NCI-H146 treated with DMSO at 0.1 percent for 48 hours (cell line): ENCODE data around the gene ITGBL1.

ENCODE experiments used
- DNase-seq: peaks from one replicate; lab custom pipeline; 2025; ENCODE audit not compliant: unreplicated experiment; lab: John Stamatoyannopoulos, UW

ITGBL1 gene

GRCh38 chr13:101623470-101624209 lies 171.2 kb downstream of the ITGBL1 start:
- no peak for DNase-seq

GRCh38 chr13:101624210-101624922 lies 171.9 kb downstream of the ITGBL1 start:
- peak; percentile 89 for DNase-seq

GRCh38 chr13:101624981-101625380 lies 172.5 kb downstream of the ITGBL1 start:
- DNase-seq, result peak; percentile 89

GRCh38 chr13:101626925-101627555 lies 174.6 kb downstream of the ITGBL1 start:
- DNase-seq, result no peak

- no peak for DNase-seq
Measured at GRCh38 chr13:101627556-101627943, 175.1 kb downstream of the ITGBL1 start.

GRCh38 chr13:101628900-101629299 lies 176.4 kb downstream of the ITGBL1 start:
- DNase-seq, result no peak

- no peak for DNase-seq
Measured at GRCh38 chr13:101631395-101631794, 178.9 kb downstream of the ITGBL1 start.

- no peak for DNase-seq
Measured at GRCh38 chr13:101634142-101634541, 181.7 kb downstream of the ITGBL1 start.

- DNase-seq, result no peak
Measured at GRCh38 chr13:101639711-101640110, 187.2 kb downstream of the ITGBL1 start.

- no peak for DNase-seq
Measured at GRCh38 chr13:101640788-101641400, 188.4 kb downstream of the ITGBL1 start.

- no peak for DNase-seq
Measured at GRCh38 chr13:101645871-101646270, 193.4 kb downstream of the ITGBL1 start.

- no peak for DNase-seq
Measured at GRCh38 chr13:101647760-101648159, 195.3 kb downstream of the ITGBL1 start.

GRCh38 chr13:101648766-101649487 lies 196.5 kb downstream of the ITGBL1 start:
- DNase-seq, result no peak

- DNase-seq, result no peak
Measured at GRCh38 chr13:101649488-101650126, 197.1 kb downstream of the ITGBL1 start.

GRCh38 chr13:101654883-101655282 lies 202.4 kb downstream of the ITGBL1 start:
- no peak for DNase-seq

GRCh38 chr13:101655435-101655834 lies 203.0 kb downstream of the ITGBL1 start:
- DNase-seq, result no peak

- no peak for DNase-seq
Measured at GRCh38 chr13:101660711-101661110, 208.2 kb downstream of the ITGBL1 start.

GRCh38 chr13:101661839-101662238 lies 209.4 kb downstream of the ITGBL1 start:
- DNase-seq, result peak; percentile 88

GRCh38 chr13:101673360-101674105 lies 221.1 kb downstream of the ITGBL1 start:
- DNase-seq, result no peak

GRCh38 chr13:101681834-101682233 lies 229.4 kb downstream of the ITGBL1 start:
- DNase-seq, result no peak
